ENCODE data around the gene CFAP100.

Gene CFAP100

GRCh38 chr3:126406389-126407296, 11.9 kb downstream of the CFAP100 start:
- DNase-seq, result no peak

DNA sequence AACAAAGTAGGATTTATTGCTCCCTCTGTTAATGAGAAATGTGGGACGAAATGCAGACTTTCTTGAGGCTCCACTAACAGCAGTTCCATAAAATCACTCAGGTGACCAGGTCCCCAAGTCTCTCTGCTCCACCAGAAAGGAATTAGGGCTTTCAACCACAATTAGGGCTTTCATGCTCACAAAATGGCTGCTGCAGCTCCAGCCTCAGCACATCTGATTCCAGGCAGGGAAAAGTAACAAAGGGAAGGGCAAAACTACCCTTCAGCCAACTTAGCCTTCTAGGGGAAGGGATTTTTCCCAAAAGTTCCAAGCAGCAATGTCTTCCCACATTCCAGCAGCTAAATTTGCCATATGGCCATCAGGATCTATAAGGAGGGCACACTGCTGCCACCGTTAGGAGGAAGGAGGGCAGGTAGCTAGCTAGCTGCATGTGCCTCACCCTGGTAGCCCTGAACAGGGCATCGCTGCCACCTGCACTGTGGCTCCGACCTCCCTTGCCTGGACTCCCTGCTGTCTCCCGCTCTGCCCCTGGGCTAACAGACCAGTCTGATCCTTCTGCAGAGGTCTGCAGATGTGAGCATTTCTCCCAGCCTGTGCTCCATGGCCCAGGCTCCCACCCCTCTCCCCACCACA, 12.8 kb downstream of the CFAP100 start:
- no peak for DNase-seq

GRCh38 chr3:126408099-126408498, 13.4 kb downstream of the CFAP100 start:
- no peak for DNase-seq

- no peak for DNase-seq
Observed at GRCh38 chr3:126412841-126413692, 18.4 kb downstream of the CFAP100 start.

DNA sequence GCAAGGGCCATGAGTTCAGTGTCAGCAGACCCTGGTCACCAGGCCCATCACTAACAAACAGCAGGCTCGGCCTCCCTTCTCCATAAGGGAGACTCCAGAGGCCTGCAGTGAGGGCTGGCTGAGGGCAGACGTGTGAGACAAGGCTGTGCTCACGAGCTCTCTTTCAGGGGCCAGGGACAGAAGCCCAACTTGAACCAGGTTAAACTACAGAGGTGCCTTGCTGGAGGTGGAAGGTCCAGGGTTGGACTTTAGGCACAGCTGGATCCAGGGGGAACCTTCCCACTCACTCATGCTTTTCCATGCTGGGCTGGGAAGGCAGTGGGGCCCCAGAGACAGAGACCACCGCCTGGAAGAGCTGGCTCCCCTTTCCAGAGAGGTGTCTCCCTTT, 19.0 kb downstream of the CFAP100 start:
- DNase-seq, result no peak

- DNase-seq, result no peak
Observed at GRCh38 chr3:126414406-126414805, 19.7 kb downstream of the CFAP100 start.

- DNase-seq, result no peak
Observed at GRCh38 chr3:126414961-126415660, 20.4 kb downstream of the CFAP100 start.

GRCh38 chr3:126415661-126416591, 21.2 kb downstream of the CFAP100 start:
- DNase-seq, result no peak

- no peak for DNase-seq
Observed at GRCh38 chr3:126416943-126417342, 22.2 kb downstream of the CFAP100 start.

- no peak for DNase-seq
Observed at GRCh38 chr3:126417515-126417914, 22.8 kb downstream of the CFAP100 start.

GRCh38 chr3:126417981-126418530, 23.3 kb downstream of the CFAP100 start:
- DNase-seq, result no peak

DNA sequence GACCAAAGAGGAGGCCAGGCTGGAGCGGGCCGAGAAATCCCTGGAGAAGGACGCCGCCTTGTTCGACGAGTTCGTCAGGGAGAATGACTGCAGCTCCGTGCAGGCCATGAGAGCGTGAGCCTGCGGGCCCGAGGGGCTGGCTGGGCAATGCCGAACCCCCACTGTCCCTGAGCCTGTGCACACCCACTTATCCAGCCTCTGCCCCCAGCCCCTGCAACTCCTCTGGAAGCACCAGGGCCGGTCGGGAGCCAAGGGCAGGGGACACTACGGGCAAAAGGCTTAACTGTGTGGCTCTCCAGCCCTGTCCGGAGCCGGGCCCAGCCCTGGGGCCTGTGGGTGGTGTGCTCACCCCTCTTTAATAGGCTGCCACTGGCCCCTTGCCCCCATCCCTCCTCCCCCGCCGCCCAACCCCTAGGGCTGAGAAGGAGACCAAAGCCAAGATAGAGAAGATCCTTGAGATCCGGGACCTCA, 24.0 kb downstream of the CFAP100 start:
- DNase-seq, result no peak

DNA sequence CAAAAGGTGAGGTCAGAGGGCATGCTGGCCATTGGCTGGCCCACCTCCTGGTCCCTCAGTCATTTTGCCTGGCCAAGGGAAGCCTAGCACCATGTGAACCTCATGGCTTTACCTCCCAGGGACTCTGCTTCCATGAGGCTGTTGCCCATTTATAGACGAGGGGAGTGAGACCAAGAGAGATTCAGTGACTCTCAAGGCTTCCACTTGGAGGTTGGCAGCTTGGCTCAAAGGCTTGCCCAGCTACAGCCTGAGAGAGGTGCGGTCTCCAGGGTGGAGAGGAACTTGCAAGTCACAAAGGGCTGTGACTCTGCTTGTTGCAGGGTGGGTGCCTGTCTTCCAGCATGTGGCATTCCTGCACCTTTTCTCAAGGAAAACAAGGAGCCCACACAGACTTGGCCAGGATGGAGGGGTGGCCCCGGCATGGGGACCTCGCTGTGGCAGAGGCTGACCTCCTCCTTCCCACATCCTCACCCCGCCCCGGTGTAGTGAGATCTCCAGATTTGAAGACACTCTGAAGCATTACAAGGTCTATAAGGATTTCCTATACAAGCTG, 24.5 kb downstream of the CFAP100 start:
- DNase-seq, result no peak

DNA sequence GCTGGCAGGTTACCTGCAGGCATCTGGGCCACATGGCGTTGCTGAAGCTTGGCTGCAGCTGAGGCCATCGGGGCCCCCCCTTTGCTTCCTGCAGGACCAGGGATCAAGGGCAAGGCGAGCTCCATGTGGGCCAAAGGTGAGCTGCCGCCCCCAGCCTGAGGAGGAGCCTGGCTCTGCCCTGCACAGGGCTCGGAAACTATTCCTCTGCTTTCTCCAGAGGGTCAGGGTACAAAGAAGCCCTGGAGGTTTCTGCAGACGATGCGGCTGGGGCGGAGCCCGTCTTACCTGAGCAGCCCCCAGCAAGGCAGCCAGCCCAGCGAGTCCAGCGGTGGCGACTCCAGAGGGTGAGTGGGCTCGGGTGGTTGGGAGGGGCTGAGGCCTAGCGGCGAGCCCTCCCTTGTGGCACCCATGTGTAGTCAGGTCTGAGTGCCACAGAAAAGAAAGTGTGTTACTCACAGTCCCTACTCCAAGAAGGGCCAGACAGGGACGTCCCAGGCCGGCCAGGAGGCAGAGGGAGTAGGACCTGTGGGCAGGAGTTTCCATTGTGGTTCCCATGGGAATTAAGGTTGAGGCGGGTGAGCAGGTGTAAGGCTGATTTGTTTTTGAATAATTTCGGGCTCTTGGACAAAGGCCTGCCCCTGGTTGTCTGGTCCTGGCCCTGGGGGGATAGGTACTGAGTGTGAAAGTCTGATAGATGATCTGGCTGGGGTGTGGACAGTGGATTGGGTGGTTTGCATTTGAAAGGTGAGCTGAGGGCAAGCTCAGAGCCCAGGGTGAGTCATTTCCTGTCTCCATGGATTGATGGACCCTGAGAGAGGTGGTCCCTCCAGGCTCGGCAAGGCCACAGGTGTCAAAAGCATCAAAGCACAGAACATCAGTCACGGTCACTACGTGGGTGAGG, 25.4 kb downstream of the CFAP100 start:
- no peak for DNase-seq

DNA sequence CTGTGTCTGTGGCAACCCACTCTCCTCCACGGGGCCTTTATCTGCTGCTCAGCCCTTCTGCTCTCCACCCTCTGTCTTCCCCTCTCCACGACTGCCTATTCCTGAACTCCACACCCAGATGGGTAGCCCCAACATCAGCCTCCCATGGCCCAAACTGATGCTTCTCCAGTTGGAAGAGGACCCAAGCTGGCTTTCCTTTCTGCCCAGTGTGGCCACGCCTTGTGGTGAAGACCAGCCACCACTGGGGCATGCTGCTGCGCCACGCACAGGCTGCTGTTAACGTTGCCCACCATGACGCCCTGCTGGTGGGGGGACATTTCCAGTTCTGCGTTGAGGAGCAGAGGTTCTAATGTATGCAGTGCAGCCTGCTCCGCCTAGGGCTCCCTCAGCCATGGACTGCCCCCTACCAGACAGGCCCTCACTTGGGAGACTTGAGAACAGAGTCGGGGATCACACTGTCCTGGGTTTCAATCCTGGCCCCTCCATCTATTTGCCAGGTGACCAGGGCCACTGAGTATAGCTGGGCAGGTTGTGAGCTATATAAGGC, 26.9 kb downstream of the CFAP100 start:
- no peak for DNase-seq

DNA sequence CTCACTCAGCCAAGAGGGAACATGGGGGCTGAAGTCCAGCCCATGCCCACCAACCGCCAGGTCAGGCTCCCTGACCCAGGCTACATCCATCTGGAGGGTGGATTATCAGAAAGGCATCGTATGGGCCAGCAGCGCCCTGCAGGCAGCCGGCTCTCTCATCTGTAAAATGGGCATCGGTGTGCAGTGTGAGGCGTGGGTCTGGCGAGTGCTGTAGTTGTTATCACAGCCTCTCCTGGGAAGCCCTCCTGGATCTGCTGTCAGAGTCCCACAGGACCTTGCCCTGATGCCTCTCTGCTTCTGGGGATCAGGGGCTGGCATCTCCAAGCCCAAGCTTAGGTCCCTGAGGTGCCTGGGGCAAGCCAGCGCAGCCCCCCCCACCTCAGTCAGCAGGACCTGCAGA, 27.4 kb downstream of the CFAP100 start:
- DNase-seq, result no peak

- DNase-seq, result no peak
Observed at GRCh38 chr3:126422571-126423091, 27.9 kb downstream of the CFAP100 start.

DNA sequence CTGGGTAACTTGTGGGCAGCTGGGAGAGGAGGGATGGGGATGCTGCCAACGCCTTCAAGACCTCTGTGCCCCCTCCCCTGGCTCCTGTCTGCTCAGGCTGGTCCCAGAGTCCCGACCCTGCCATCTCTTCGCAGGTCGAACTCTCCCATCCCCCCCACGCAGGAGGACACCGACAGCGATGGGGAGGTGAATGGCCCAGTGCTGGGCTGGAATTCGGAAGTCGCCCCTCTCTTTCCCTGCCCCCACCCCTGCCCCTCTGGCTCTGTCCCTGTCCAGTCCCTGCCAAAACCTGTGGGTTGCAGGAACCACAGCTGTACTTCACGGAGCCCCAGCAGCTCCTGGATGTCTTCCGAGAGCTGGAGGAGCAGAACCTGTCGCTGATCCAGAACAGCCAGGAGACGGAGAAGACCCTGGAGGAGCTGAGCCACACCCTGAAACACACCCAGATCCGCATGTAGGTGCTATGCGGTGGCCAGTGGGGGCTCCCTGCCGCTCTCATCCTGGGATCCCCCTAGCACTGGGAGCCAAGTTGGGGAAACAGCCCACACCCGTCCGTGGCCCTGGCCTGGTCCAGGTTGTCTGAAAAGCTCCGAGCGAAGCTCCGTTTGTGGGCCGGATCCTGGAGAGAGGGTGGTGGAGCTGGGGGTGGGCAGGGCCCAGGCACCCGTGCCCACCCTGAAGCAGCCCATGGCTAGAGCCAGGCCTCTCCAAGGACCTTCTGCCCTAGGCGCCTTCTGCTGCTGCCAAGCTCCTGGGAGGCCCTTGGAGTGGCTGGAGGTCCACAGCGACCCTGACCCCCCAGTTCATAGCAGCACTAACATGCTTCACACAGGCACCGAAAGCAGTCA, 28.7 kb downstream of the CFAP100 start:
- DNase-seq, result no peak
